PFSK-1 (cell line): ENCODE measurements around the gene FADS2.

Experiments
- FOXP2 ChIP-seq: optimal IDR thresholded peaks from 2 replicates; pipeline ENCODE3; 2011; ENCODE audit warnings: borderline replicate concordance, control low read depth, inconsistent platforms; ENCODE audit not compliant: insufficient read depth; ENCODE audit errors: extremely low read length, extremely low read depth
- POLR2AphosphoS5 ChIP-seq: IDR thresholded peaks from 2 replicates; pipeline ENCODE4 v1.6.1; 2012; ENCODE audit warnings: low read depth, mild to moderate bottlenecking, control low read depth, low read length, moderate library complexity
- REST ChIP-seq, 2 experiments: IDR thresholded peaks; 2 replicates each; pipeline versions ENCODE4 v1.6.1 to v1.8.0; 2011 to 2012; ENCODE audit warnings: low read depth in 2 of 2, low read length in 2 of 2, control low read depth in 1 of 2, inconsistent platforms in 1 of 2, mild to moderate bottlenecking in 1 of 2, moderate library complexity in 1 of 2; ENCODE audit not compliant: insufficient read depth in 1 of 2
- TAF1 ChIP-seq: IDR thresholded peaks from 2 replicates; pipeline ENCODE4 v1.6.1; 2012; ENCODE audit warnings: low read length, control low read depth, borderline replicate concordance; ENCODE audit not compliant: insufficient read depth

- no peak for TF ChIP-seq POLR2AphosphoS5
- no peak for TF ChIP-seq REST (IDR thresholded peaks at IDR 0.05; ENCODE audit: insufficient read depth in 1 of 2, low read depth in 2 of 2, low read length in 2 of 2)
- no peak for TF ChIP-seq TAF1
- TF ChIP-seq FOXP2: no peak
Observed at GRCh38 chr11:61911701-61912529, 83.8 kb downstream of the FADS2 start.
